Natural killer cell (primary cell): ENCODE results near the gene IPO9. TPM values are rescaled to one million over a fixed set of nuclear protein-coding genes. Genes with fewer than 3 reads are reported as not detected.

Experiments
- ATAC-seq, 3 donors: fragments of 150-1000 bp in 2 of 3; fragments of 200-7000 bp in 1 of 3; cut with Tn5 transposase; 1 replicate in 1 of 3; 2 replicates in 2 of 3; pipeline ENCODE4 v1.10.0; 2021; ENCODE audit warnings: mild to moderate bottlenecking in 2 of 3, moderate library complexity in 2 of 3
- DNase-seq, 2 donors: peaks; one replicate each; pipeline versions ENCODE4 v3.0.0 to v3.0.0-alpha.2; 2013 to 2021; ENCODE audit warnings: mixed read lengths in 1 of 2
- H3K27ac ChIP-seq: one replicate; pipeline ENCODE4 v1.5.1; 2013; ENCODE audit warnings: mild to moderate bottlenecking, low read length
- H3K27me3 ChIP-seq: one replicate; pipeline ENCODE4 v1.6.1; 2013; ENCODE audit warnings: low read length; ENCODE audit not compliant: control insufficient read depth, insufficient read depth
- H3K36me3 ChIP-seq: one replicate; pipeline ENCODE4 v1.6.1; 2013; ENCODE audit warnings: low read length; ENCODE audit not compliant: control insufficient read depth, insufficient read depth
- H3K4me1 ChIP-seq: one replicate; pipeline ENCODE4 v1.6.1; 2013; ENCODE audit warnings: low read length; ENCODE audit not compliant: control insufficient read depth, insufficient read depth
- H3K4me3 ChIP-seq: one replicate; pipeline ENCODE4 v1.5.1; 2013; ENCODE audit warnings: low read length
- H3K9me3 ChIP-seq: one replicate; pipeline ENCODE4 v1.6.1; 2013; ENCODE audit warnings: low read length; ENCODE audit not compliant: control insufficient read depth, insufficient read depth
- H3K27ac Mint-ChIP-seq, 2 donors: one replicate each; pipeline ENCODE4 v1.8.0; 2022; ENCODE audit warnings: mild to moderate bottlenecking in 2 of 2, mixed read lengths in 2 of 2, moderate library complexity in 1 of 2
- H3K27me3 Mint-ChIP-seq, 2 donors: one replicate each; pipeline ENCODE4 v1.8.0; 2022; ENCODE audit warnings: low read depth in 2 of 2, mixed read lengths in 2 of 2
- H3K36me3 Mint-ChIP-seq: one replicate; pipeline ENCODE4 v1.8.0; 2022; ENCODE audit warnings: mixed read lengths
- H3K4me1 Mint-ChIP-seq, 2 donors: one replicate each; pipeline ENCODE4 v1.8.0; 2022; ENCODE audit warnings: mixed read lengths in 2 of 2
- H3K4me3 Mint-ChIP-seq: one replicate; pipeline ENCODE4 v1.8.0; 2022; ENCODE audit warnings: mild to moderate bottlenecking, moderate library complexity, mixed read lengths
- H3K9me3 Mint-ChIP-seq, 2 donors: one replicate each; pipeline ENCODE4 v1.8.0; 2022; ENCODE audit warnings: mixed read lengths in 2 of 2
- WGBS: methylation state at CpG from one replicate; pipeline ENCODE4 v1.1.7; 2013; ENCODE audit warnings: missing lambda C conversion rate; ENCODE audit not compliant: insufficient coverage; 5-methylcytosine and 5-hydroxymethylcytosine counted together
- intact Hi-C: fragments of 100-400 bp; cut with micrococcal nuclease; formaldehyde crosslinking; loops from one replicate; pipeline ENCODE4 v1.14.2; 2022
- total RNA-seq, 4 donors: library from RNA; stranded (reverse); fragments of 120-200 nt in 1 of 4; gene quantifications; one replicate each; pipeline versions ENCODE4 v1.2.3 to v1.2.4, GENCODE V29; 2013 to 2022
- TF ChIP-seq, protein P1 (sequence below): fragments of 200-600 bp; IDR thresholded peaks from one replicate; pipeline ENCODE4 v1.8.0; 2022; ENCODE audit warnings: antibody characterized with exemption

The IPO9 gene
- total RNA-seq, 3 donors from 2014 or later (not counting 1 experiment from before 2014, with no cell fraction given) = 27.0 to 35.5 (median 34.6) TPM

- Mint-ChIP-seq H3K27ac (peak overlapping the region in 1 of 2 donors; percentile 52), H3K27me3 (no peaks in the 10 kb centered on the region), H3K4me1 (no peaks in the 10 kb centered on the region)
These were observed 47.3 kb downstream of the IPO9 start for GRCh38 chr1:201876148-201876818.

GRCh38 chr1:201877877-201878401, 49.0 kb downstream of the IPO9 start:
- H3K27ac Mint-ChIP-seq = no peak overlapping the region
- peaks cover 2% of the 10 kb centered on the region for H3K4me1 ChIP-seq
- no peak overlapping the region for H3K4me3 ChIP-seq
- no peaks in the 10 kb centered on the region for H3K27me3 Mint-ChIP-seq
- peaks cover 17% of the 10 kb centered on the region for H3K36me3 ChIP-seq
- TF ChIP-seq, protein P1, sequence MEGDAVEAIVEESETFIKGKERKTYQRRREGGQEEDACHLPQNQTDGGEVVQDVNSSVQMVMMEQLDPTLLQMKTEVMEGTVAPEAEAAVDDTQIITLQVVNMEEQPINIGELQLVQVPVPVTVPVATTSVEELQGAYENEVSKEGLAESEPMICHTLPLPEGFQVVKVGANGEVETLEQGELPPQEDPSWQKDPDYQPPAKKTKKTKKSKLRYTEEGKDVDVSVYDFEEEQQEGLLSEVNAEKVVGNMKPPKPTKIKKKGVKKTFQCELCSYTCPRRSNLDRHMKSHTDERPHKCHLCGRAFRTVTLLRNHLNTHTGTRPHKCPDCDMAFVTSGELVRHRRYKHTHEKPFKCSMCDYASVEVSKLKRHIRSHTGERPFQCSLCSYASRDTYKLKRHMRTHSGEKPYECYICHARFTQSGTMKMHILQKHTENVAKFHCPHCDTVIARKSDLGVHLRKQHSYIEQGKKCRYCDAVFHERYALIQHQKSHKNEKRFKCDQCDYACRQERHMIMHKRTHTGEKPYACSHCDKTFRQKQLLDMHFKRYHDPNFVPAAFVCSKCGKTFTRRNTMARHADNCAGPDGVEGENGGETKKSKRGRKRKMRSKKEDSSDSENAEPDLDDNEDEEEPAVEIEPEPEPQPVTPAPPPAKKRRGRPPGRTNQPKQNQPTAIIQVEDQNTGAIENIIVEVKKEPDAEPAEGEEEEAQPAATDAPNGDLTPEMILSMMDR = peak; percentile 22
- H3K9me3 ChIP-seq = no peaks in the 10 kb centered on the region
- H3K9me3 Mint-ChIP-seq = no peaks in the 10 kb centered on the region
- ATAC-seq = peak in 2 of 3 donors; percentile 40 to 49
- intact Hi-C loops = no loop called here
- no peaks in the 10 kb centered on the region for H3K36me3 Mint-ChIP-seq
- peak in 1 of 2 donors; percentile 54 for DNase-seq
- H3K4me3 Mint-ChIP-seq = no peak overlapping the region
- 71% methylated on average over 6 of the region's 6 CpGs for WGBS
- H3K27ac ChIP-seq = no peak overlapping the region
- H3K4me1 Mint-ChIP-seq = peaks cover 0 to 4% of the 10 kb centered on the region in 2 donors
- no peaks in the 10 kb centered on the region for H3K27me3 ChIP-seq

More at GRCh38 chr1:201876148-201876818, 47.3 kb downstream of the IPO9 start:
- no peak overlapping the region for H3K27ac ChIP-seq
- Mint-ChIP-seq H3K4me3 (no peak overlapping the region), H3K9me3 (no peaks in the 10 kb centered on the region), H3K36me3 (peaks cover 7% of the 10 kb centered on the region)
- intact Hi-C loops = no loop called here
- TF ChIP-seq, protein P1 = no peak
- no peak for ATAC-seq
- H3K36me3 ChIP-seq = peaks cover 33% of the 10 kb centered on the region
- WGBS = over 99% methylated on average over 4 of the region's 8 CpGs
- no peaks in the 10 kb centered on the region for H3K9me3 ChIP-seq
- no peak overlapping the region for H3K4me3 ChIP-seq
- H3K27me3 ChIP-seq = no peaks in the 10 kb centered on the region
- no peak for DNase-seq
- H3K4me1 ChIP-seq = no peaks in the 10 kb centered on the region

DNA sequence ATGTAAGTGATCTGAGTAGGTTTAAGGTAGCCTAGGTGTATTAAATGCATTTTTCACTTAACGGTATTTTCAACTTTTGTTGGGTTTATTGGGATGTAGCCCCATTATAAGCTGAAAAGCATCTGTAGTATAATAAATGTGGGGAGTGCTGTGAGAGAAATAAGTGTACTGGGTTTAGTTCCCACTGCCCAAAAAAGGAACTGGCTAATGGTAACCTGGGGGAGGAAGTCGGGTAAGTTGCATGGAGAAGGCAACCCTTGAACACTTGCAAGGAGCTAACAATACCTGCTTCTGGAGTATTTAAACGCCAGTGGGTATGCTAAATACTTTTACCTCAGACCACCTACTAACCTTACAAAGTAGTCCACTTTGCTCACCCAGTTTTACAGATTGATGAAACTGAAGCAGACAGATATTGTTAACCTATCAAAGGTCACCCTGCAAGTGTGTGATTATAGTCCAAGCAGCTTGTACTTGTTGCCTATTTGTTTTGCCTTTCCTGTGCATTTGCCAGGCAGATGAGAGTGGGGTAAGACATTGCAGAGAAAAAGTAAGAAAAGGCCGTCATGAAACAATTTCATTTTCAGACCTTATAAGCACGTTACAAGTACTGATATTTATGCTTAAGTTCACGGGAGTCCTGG, 52.1 kb downstream of the IPO9 start:
- H3K4me1 Mint-ChIP-seq = peaks cover 0 to 4% of the 10 kb centered on the region in 2 donors
- H3K4me3 ChIP-seq = no peak overlapping the region
- no peak overlapping the region for H3K4me3 Mint-ChIP-seq
- DNase-seq (no peak), ATAC-seq (no peak)
- TF ChIP-seq, protein P1 = no peak
- no peak overlapping the region for H3K27ac ChIP-seq
- no peaks in the 10 kb centered on the region for H3K36me3 Mint-ChIP-seq
- WGBS = 76% methylated on average over 6 of the region's 6 CpGs
- no peaks in the 10 kb centered on the region for H3K9me3 ChIP-seq
- intact Hi-C loops = no loop called here
- H3K27me3 ChIP-seq = no peaks in the 10 kb centered on the region
- peaks cover 0 to 5% of the 10 kb centered on the region in 2 donors for H3K27me3 Mint-ChIP-seq
- H3K27ac Mint-ChIP-seq = no peak overlapping the region
- no peaks in the 10 kb centered on the region for H3K36me3 ChIP-seq
- no peaks in the 10 kb centered on the region for H3K9me3 Mint-ChIP-seq
- peaks cover 12% of the 10 kb centered on the region for H3K4me1 ChIP-seq
